Esophagus (tissue), 2 donors: ENCODE results near the gene TTC17. TPM values are rescaled to one million over a fixed set of nuclear protein-coding genes. Genes with fewer than 3 reads are reported as not detected.

ENCODE experiments used
- H3K27ac ChIP-seq, 2 donors: one replicate each; pipeline ENCODE4 v1.5.1; 2013; ENCODE audit warnings: low read depth in 2 of 2, mild to moderate bottlenecking in 2 of 2, inconsistent platforms in 1 of 2, low read length in 1 of 2, moderate library complexity in 1 of 2
- H3K27me3 ChIP-seq, 2 donors: one replicate each; pipeline ENCODE4 v1.6.1; 2013; ENCODE audit warnings: low read length in 2 of 2, control low read depth in 1 of 2, mild to moderate bottlenecking in 1 of 2; ENCODE audit not compliant: insufficient read depth in 2 of 2, control insufficient read depth in 1 of 2
- H3K36me3 ChIP-seq, 2 donors: one replicate each; pipeline ENCODE4 v1.6.1; 2013; ENCODE audit warnings: low read length in 1 of 2; ENCODE audit not compliant: control insufficient read depth in 2 of 2, insufficient read depth in 2 of 2
- H3K4me1 ChIP-seq, 2 donors: one replicate each; pipeline ENCODE4 v1.6.1; 2013; ENCODE audit warnings: low read length in 1 of 2; ENCODE audit not compliant: control insufficient read depth in 2 of 2, insufficient read depth in 2 of 2
- H3K4me3 ChIP-seq, 2 donors: one replicate each; pipeline ENCODE4 v1.5.1; 2013; ENCODE audit warnings: low read length in 2 of 2, mild to moderate bottlenecking in 2 of 2, low read depth in 1 of 2, moderate library complexity in 1 of 2
- H3K9me3 ChIP-seq, 2 donors: one replicate each; pipeline ENCODE4 v1.6.1; 2013; ENCODE audit warnings: mild to moderate bottlenecking in 2 of 2, low read depth in 1 of 2, low read length in 1 of 2, moderate library complexity in 1 of 2; ENCODE audit not compliant: control insufficient read depth in 2 of 2, insufficient read depth in 1 of 2
- WGBS, 2 donors: extraction: QIAGEN DNeasy Blood & Tissue Kit; methylation state at CpG; one replicate each; pipeline ENCODE4 v1.1.7; 2013; 5-methylcytosine and 5-hydroxymethylcytosine counted together
- polyA plus RNA-seq, 2 donors: library from polyadenylated mRNA; stranded (reverse); fragments of 200-250 nt; gene quantifications; one replicate each; pipeline ENCODE4 v1.2.3, GENCODE V29; 2013
- donor health status: healthy with polysubstance abuse.
- donor health status: Bipolar disorder and iron deficiency.

TTC17 gene
- polyA plus RNA-seq, 2 donors: 20.1 to 32.7 TPM

GRCh38 chr11:43508511-43508918 lies 149.8 kb downstream of the TTC17 start:
- Histone ChIP-seq H3K4me3 (no peak overlapping the region), H3K36me3 (no peaks in the 10 kb centered on the region), H3K27ac (no peak overlapping the region), H3K27me3 (no peaks in the 10 kb centered on the region), H3K9me3 (no peaks in the 10 kb centered on the region), H3K4me1 (no peaks in the 10 kb centered on the region)
- WGBS, 2 donors: 27 to 29% methylated on average over 3 of the region's 3 CpGs

- Histone ChIP-seq H3K9me3 (no peaks in the 10 kb centered on the region), H3K4me1 (no peaks in the 10 kb centered on the region), H3K27ac (no peak overlapping the region), H3K36me3 (no peaks in the 10 kb centered on the region), H3K27me3 (no peaks in the 10 kb centered on the region), H3K4me3 (no peak overlapping the region)
- 85 to 87% methylated on average over 6 of the region's 6 CpGs for WGBS, 2 donors
These were observed 153.2 kb downstream of the TTC17 start for GRCh38 chr11:43511959-43512358.

- Histone ChIP-seq H3K4me3 (no peak overlapping the region), H3K36me3 (no peaks in the 10 kb centered on the region), H3K27ac (no peak overlapping the region), H3K9me3 (no peaks in the 10 kb centered on the region), H3K4me1 (no peaks in the 10 kb centered on the region), H3K27me3 (no peaks in the 10 kb centered on the region)
- 68% methylated on average over 6 of the region's 6 CpGs for WGBS, 2 donors
These were observed 156.4 kb downstream of the TTC17 start for GRCh38 chr11:43515090-43515489.

- no peak overlapping the region for H3K4me3 ChIP-seq
- no peaks in the 10 kb centered on the region for H3K9me3 ChIP-seq
- H3K36me3 ChIP-seq: no peaks in the 10 kb centered on the region
- H3K27me3 ChIP-seq: no peaks in the 10 kb centered on the region
- H3K4me1 ChIP-seq: no peaks in the 10 kb centered on the region
- no peak overlapping the region for H3K27ac ChIP-seq
- WGBS, 2 donors: 30 to 34% methylated on average over 8 of the region's 8 CpGs
These were observed 157.7 kb downstream of the TTC17 start for GRCh38 chr11:43516316-43516850.

- Histone ChIP-seq H3K36me3 (no peaks in the 10 kb centered on the region), H3K9me3 (peaks cover 0 to 4% of the 10 kb centered on the region in 2 donors), H3K4me1 (no peaks in the 10 kb centered on the region), H3K27ac (no peak overlapping the region), H3K27me3 (no peaks in the 10 kb centered on the region), H3K4me3 (no peak overlapping the region)
- 91 to 92% methylated on average over 2 of the region's 2 CpGs for WGBS, 2 donors
These were observed 158.8 kb downstream of the TTC17 start for GRCh38 chr11:43517518-43517917.

- Histone ChIP-seq H3K9me3 (peaks cover 0 to 6% of the 10 kb centered on the region in 2 donors), H3K4me1 (no peaks in the 10 kb centered on the region), H3K4me3 (no peak overlapping the region), H3K27ac (no peak overlapping the region), H3K36me3 (no peaks in the 10 kb centered on the region), H3K27me3 (no peaks in the 10 kb centered on the region)
- 66 to 69% methylated on average over 9 of the region's 9 CpGs for WGBS, 2 donors
These were observed 159.9 kb downstream of the TTC17 start for GRCh38 chr11:43518408-43519160.

- WGBS, 2 donors: 88 to 89% methylated on average over 15 of the region's 15 CpGs
- H3K9me3 ChIP-seq: peaks cover 0 to 6% of the 10 kb centered on the region in 2 donors
These were observed 162.8 kb downstream of the TTC17 start for GRCh38 chr11:43521471-43521870.

GRCh38 chr11:43523632-43524031 lies 164.9 kb downstream of the TTC17 start:
- H3K4me3 ChIP-seq: no peak overlapping the region
- no peak overlapping the region for H3K27ac ChIP-seq
- no peaks in the 10 kb centered on the region for H3K4me1 ChIP-seq
- no peaks in the 10 kb centered on the region for H3K36me3 ChIP-seq
- peaks cover 3 to 6% of the 10 kb centered on the region in 2 donors for H3K9me3 ChIP-seq
- WGBS, 2 donors: 86 to 87% methylated on average over 2 of the region's 2 CpGs
- H3K27me3 ChIP-seq: no peaks in the 10 kb centered on the region

More at GRCh38 chr11:43521471-43521870, 162.8 kb downstream of the TTC17 start:
- Histone ChIP-seq H3K27ac (no peak overlapping the region), H3K4me3 (no peak overlapping the region), H3K4me1 (no peaks in the 10 kb centered on the region), H3K27me3 (no peaks in the 10 kb centered on the region), H3K36me3 (no peaks in the 10 kb centered on the region)

GRCh38 chr11:43532041-43532440 lies 173.3 kb downstream of the TTC17 start:
- no peak overlapping the region for H3K4me3 ChIP-seq
- no peak overlapping the region for H3K27ac ChIP-seq
- peaks cover 0 to 3% of the 10 kb centered on the region in 2 donors for H3K9me3 ChIP-seq
- 92 to 93% methylated on average over 5 of the region's 5 CpGs for WGBS, 2 donors
- H3K27me3 ChIP-seq: no peaks in the 10 kb centered on the region
- H3K4me1 ChIP-seq: no peaks in the 10 kb centered on the region
- H3K36me3 ChIP-seq: no peaks in the 10 kb centered on the region
